Measurements from ENCODE around the gene NBEAL1.
"Not testable (repeated sequence)": the region's sequence is repeated elsewhere in the genome, so short reads cannot be mapped to it uniquely, and the experiment has no call there.

The NBEAL1 gene

GRCh38 chr2:203059567-203060240 is 45.0 kb downstream of the NBEAL1 start:
- H3K4me1 ChIP-seq (ENCODE audit: control insufficient read depth in 1 of 2, insufficient read depth in 2 of 2, low read length in 2 of 2) = peaks cover 0 to 3% of the 10 kb centered on the region in 2 experiments
- H2BK5ac ChIP-seq (ENCODE audit: low read depth, low read length, poor library complexity) = no peak overlapping the region
- no peak overlapping the region for H4K91ac ChIP-seq (ENCODE audit: low read depth, low read length)
- whole genome bisulfite sequencing (ENCODE audit: extremely low coverage, insufficient coverage, insufficient read length) = no CpG with 5 or more reads among the region's 5 CpGs
- no peak overlapping the region for H3K23ac ChIP-seq (ENCODE audit: low read length)
- no peak overlapping the region for H3K4me2 ChIP-seq (ENCODE audit: low read length)
- H3K4me3 ChIP-seq (ENCODE audit: low read depth, low read length) = no peak overlapping the region
- no peak overlapping the region for H4K8ac ChIP-seq (ENCODE audit: low read depth, low read length)
- H3K14ac ChIP-seq (ENCODE audit: low read length) = no peak overlapping the region
- H2BK12ac ChIP-seq (ENCODE audit: low read length) = no peak overlapping the region
- no peak overlapping the region for H4K12ac ChIP-seq (ENCODE audit: low read depth, low read length)
- H3K4ac ChIP-seq (ENCODE audit: low read depth, low read length) = no peak overlapping the region
- no peaks in the 10 kb centered on the region for H3K27me3 ChIP-seq (ENCODE audit: insufficient read depth, low read length)
- H3K36me3 ChIP-seq (ENCODE audit: control insufficient read depth in 1 of 2, insufficient read depth in 2 of 2, low read length in 2 of 2) = peaks cover 8 to 12% of the 10 kb centered on the region in 2 experiments
- no peak for DNase-seq
- H2AK5ac ChIP-seq (ENCODE audit: low read length) = no peak overlapping the region
- no peak overlapping the region for H3K9ac ChIP-seq (ENCODE audit: low read length)
- no peak overlapping the region for H2BK120ac ChIP-seq (ENCODE audit: insufficient read depth, low read length, poor library complexity)
- no peak overlapping the region for H3K18ac ChIP-seq (ENCODE audit: low read length)
- no peaks in the 10 kb centered on the region for H3K79me2 ChIP-seq (ENCODE audit: control insufficient read depth, insufficient read depth, low read length, poor library complexity)
- H3K27ac ChIP-seq (ENCODE audit: low read depth, low read length) = no peak overlapping the region
- H3K9me3 ChIP-seq (ENCODE audit: insufficient read depth, low read depth, low read length) = no peaks in the 10 kb centered on the region
- H2AFZ ChIP-seq (ENCODE audit: insufficient read depth, low read length, poor library complexity) = no peak overlapping the region
- H3K79me1 ChIP-seq (ENCODE audit: low read length) = no peaks in the 10 kb centered on the region

GRCh38 chr2:203061346-203061745 is 46.7 kb downstream of the NBEAL1 start:
- Histone ChIP-seq H3K27me3 (ENCODE audit: insufficient read depth, low read length) (no peaks in the 10 kb centered on the region), H3K4me3 (ENCODE audit: low read depth, low read length) (no peak overlapping the region), H3K4me1 (ENCODE audit: control insufficient read depth in 1 of 2, insufficient read depth in 2 of 2, low read length in 2 of 2) (peaks cover 0 to 3% of the 10 kb centered on the region in 2 experiments), H3K4ac (ENCODE audit: low read depth, low read length) (no peak overlapping the region), H4K91ac (ENCODE audit: low read depth, low read length) (no peak overlapping the region), H2AFZ (ENCODE audit: insufficient read depth, low read length, poor library complexity) (no peak overlapping the region), H3K79me1 (ENCODE audit: low read length) (no peaks in the 10 kb centered on the region), H3K27ac (ENCODE audit: low read depth, low read length) (no peak overlapping the region), H4K8ac (ENCODE audit: low read depth, low read length) (no peak overlapping the region), H4K12ac (ENCODE audit: low read depth, low read length) (no peak overlapping the region), H2AK5ac (ENCODE audit: low read length) (no peak overlapping the region), H2BK5ac (ENCODE audit: low read depth, low read length, poor library complexity) (no peak overlapping the region), H3K4me2 (ENCODE audit: low read length) (no peak overlapping the region), H3K79me2 (ENCODE audit: control insufficient read depth, insufficient read depth, low read length, poor library complexity) (no peaks in the 10 kb centered on the region), H3K14ac (ENCODE audit: low read length) (no peak overlapping the region), H2BK12ac (ENCODE audit: low read length) (no peak overlapping the region), H3K36me3 (ENCODE audit: control insufficient read depth in 1 of 2, insufficient read depth in 2 of 2, low read length in 2 of 2) (peaks cover 8 to 12% of the 10 kb centered on the region in 2 experiments), H2BK120ac (ENCODE audit: insufficient read depth, low read length, poor library complexity) (no peak overlapping the region), H3K18ac (ENCODE audit: low read length) (no peak overlapping the region), H3K9ac (ENCODE audit: low read length) (no peak overlapping the region), H3K9me3 (ENCODE audit: insufficient read depth, low read depth, low read length) (no peaks in the 10 kb centered on the region), H3K23ac (ENCODE audit: low read length) (no peak overlapping the region)
- WGBS (ENCODE audit: extremely low coverage, insufficient coverage, insufficient read length) = no CpG with 5 or more reads among the region's 4 CpGs
- DNase-seq = peak in 1 of 2 donors; percentile 77

- peaks cover 4% of the 10 kb centered on the region for H3K9me3 ChIP-seq (ENCODE audit: insufficient read depth, low read depth, low read length)
- no peak overlapping the region for H3K4me2 ChIP-seq (ENCODE audit: low read length)
- H3K27me3 ChIP-seq (ENCODE audit: insufficient read depth, low read length) = no peaks in the 10 kb centered on the region
- H3K79me2 ChIP-seq (ENCODE audit: control insufficient read depth, insufficient read depth, low read length, poor library complexity) = no peaks in the 10 kb centered on the region
- no peaks in the 10 kb centered on the region for H3K79me1 ChIP-seq (ENCODE audit: low read length)
- no CpG with 5 or more reads among the region's 3 CpGs for WGBS (ENCODE audit: extremely low coverage, insufficient coverage, insufficient read length)
- peaks cover 0 to 3% of the 10 kb centered on the region in 2 experiments for H3K4me1 ChIP-seq (ENCODE audit: control insufficient read depth in 1 of 2, insufficient read depth in 2 of 2, low read length in 2 of 2)
- no peak overlapping the region for H4K12ac ChIP-seq (ENCODE audit: low read depth, low read length)
- no peak overlapping the region for H3K4ac ChIP-seq (ENCODE audit: low read depth, low read length)
- no peak overlapping the region for H3K27ac ChIP-seq (ENCODE audit: low read depth, low read length)
- H3K4me3 ChIP-seq (ENCODE audit: low read depth, low read length) = no peak overlapping the region
- H2AFZ ChIP-seq (ENCODE audit: insufficient read depth, low read length, poor library complexity) = no peak overlapping the region
- no peak overlapping the region for H4K91ac ChIP-seq (ENCODE audit: low read depth, low read length)
- H3K14ac ChIP-seq (ENCODE audit: low read length) = no peak overlapping the region
- H3K23ac ChIP-seq (ENCODE audit: low read length) = no peak overlapping the region
- no peak overlapping the region for H2BK5ac ChIP-seq (ENCODE audit: low read depth, low read length, poor library complexity)
- DNase-seq = peak; percentile 83 to 97
- no peak overlapping the region for H2BK120ac ChIP-seq (ENCODE audit: insufficient read depth, low read length, poor library complexity)
- no peak overlapping the region for H2BK12ac ChIP-seq (ENCODE audit: low read length)
- peaks cover 12 to 14% of the 10 kb centered on the region in 2 experiments for H3K36me3 ChIP-seq (ENCODE audit: control insufficient read depth in 1 of 2, insufficient read depth in 2 of 2, low read length in 2 of 2)
- no peak overlapping the region for H4K8ac ChIP-seq (ENCODE audit: low read depth, low read length)
- H3K18ac ChIP-seq (ENCODE audit: low read length) = no peak overlapping the region
- no peak overlapping the region for H2AK5ac ChIP-seq (ENCODE audit: low read length)
- no peak overlapping the region for H3K9ac ChIP-seq (ENCODE audit: low read length)
Measured at GRCh38 chr2:203062126-203062525, 47.5 kb downstream of the NBEAL1 start.

- not testable (repeated sequence) for H4K8ac ChIP-seq (ENCODE audit: low read depth, low read length); H3K18ac ChIP-seq (ENCODE audit: low read length); H3K79me1 ChIP-seq (ENCODE audit: low read length); H3K27ac ChIP-seq (ENCODE audit: low read depth, low read length); H3K27me3 ChIP-seq (ENCODE audit: insufficient read depth, low read length); H3K4ac ChIP-seq (ENCODE audit: low read depth, low read length); H4K91ac ChIP-seq (ENCODE audit: low read depth, low read length); H3K14ac ChIP-seq (ENCODE audit: low read length); H2AFZ ChIP-seq (ENCODE audit: insufficient read depth, low read length, poor library complexity); H4K12ac ChIP-seq (ENCODE audit: low read depth, low read length); H2AK5ac ChIP-seq (ENCODE audit: low read length); H3K79me2 ChIP-seq (ENCODE audit: control insufficient read depth, insufficient read depth, low read length, poor library complexity); H3K23ac ChIP-seq (ENCODE audit: low read length); H3K4me3 ChIP-seq (ENCODE audit: low read depth, low read length); H3K9me3 ChIP-seq (ENCODE audit: insufficient read depth, low read depth, low read length); H3K4me2 ChIP-seq (ENCODE audit: low read length); H3K9ac ChIP-seq (ENCODE audit: low read length); H2BK120ac ChIP-seq (ENCODE audit: insufficient read depth, low read length, poor library complexity); DNase-seq; H2BK5ac ChIP-seq (ENCODE audit: low read depth, low read length, poor library complexity); H3K4me1 ChIP-seq (ENCODE audit: control insufficient read depth in 1 of 2, insufficient read depth in 2 of 2, low read length in 2 of 2); H2BK12ac ChIP-seq (ENCODE audit: low read length)
- peaks cover 10 to 14% of the 10 kb centered on the region in 2 experiments for H3K36me3 ChIP-seq (ENCODE audit: control insufficient read depth in 1 of 2, insufficient read depth in 2 of 2, low read length in 2 of 2)
- WGBS (ENCODE audit: extremely low coverage, insufficient coverage, insufficient read length) = no CpG with 5 or more reads among the region's 36 CpGs
Measured at GRCh38 chr2:203066519-203067091, 51.9 kb downstream of the NBEAL1 start.
